HG02588 (cell line): Measurements from ENCODE around the gene PEAK1.

ENCODE experiments used
- ATAC-seq: cut with Tn5 transposase; IDR thresholded peaks from one replicate; pipeline ENCODE4 v1.9.1; 2021; ENCODE audit warnings: mild to moderate bottlenecking, moderate library complexity; ENCODE audit not compliant: unreplicated experiment

Gene PEAK1

GRCh38 chr15:77370580-77370979 is 49.3 kb downstream of the PEAK1 start:
- ATAC-seq = no peak

GRCh38 chr15:77369168-77369567 is 50.7 kb downstream of the PEAK1 start:
- ATAC-seq = no peak

GRCh38 chr15:77367631-77368030 is 52.3 kb downstream of the PEAK1 start:
- ATAC-seq = no peak

- ATAC-seq = no peak
Observed at GRCh38 chr15:77361456-77361855, 58.4 kb downstream of the PEAK1 start.

GRCh38 chr15:77358545-77359240 is 61.2 kb downstream of the PEAK1 start:
- ATAC-seq = no peak

GRCh38 chr15:77356305-77356704 is 63.6 kb downstream of the PEAK1 start:
- ATAC-seq = no peak

- ATAC-seq = no peak
Observed at GRCh38 chr15:77355321-77355720, 64.6 kb downstream of the PEAK1 start.

- ATAC-seq = no peak
Observed at GRCh38 chr15:77354063-77354462, 65.8 kb downstream of the PEAK1 start.

- ATAC-seq = no peak
Observed at GRCh38 chr15:77352887-77353286, 67.0 kb downstream of the PEAK1 start.

- no peak for ATAC-seq
Observed at GRCh38 chr15:77350792-77351191, 69.1 kb downstream of the PEAK1 start.

GRCh38 chr15:77349666-77350065 is 70.2 kb downstream of the PEAK1 start:
- no peak for ATAC-seq

GRCh38 chr15:77348511-77348910 is 71.4 kb downstream of the PEAK1 start:
- no peak for ATAC-seq

GRCh38 chr15:77347197-77347596 is 72.7 kb downstream of the PEAK1 start:
- ATAC-seq = no peak

- no peak for ATAC-seq
Observed at GRCh38 chr15:77346245-77347036, 73.5 kb downstream of the PEAK1 start.

- ATAC-seq = no peak
Observed at GRCh38 chr15:77342807-77343206, 77.1 kb downstream of the PEAK1 start.

- ATAC-seq = no peak
Observed at GRCh38 chr15:77340245-77340644, 79.7 kb downstream of the PEAK1 start.

- no peak for ATAC-seq
Observed at GRCh38 chr15:77336006-77336405, 83.9 kb downstream of the PEAK1 start.

GRCh38 chr15:77335298-77335697 is 84.6 kb downstream of the PEAK1 start:
- no peak for ATAC-seq

- ATAC-seq = no peak
Observed at GRCh38 chr15:77333166-77333565, 86.7 kb downstream of the PEAK1 start.

- no peak for ATAC-seq
Observed at GRCh38 chr15:77329202-77329601, 90.7 kb downstream of the PEAK1 start.

GRCh38 chr15:77327844-77328529 is 91.9 kb downstream of the PEAK1 start:
- no peak for ATAC-seq

GRCh38 chr15:77327168-77327567 is 92.7 kb downstream of the PEAK1 start:
- ATAC-seq = no peak
